ENCODE results near the gene TRIM17. TPM values are rescaled to one million over a fixed set of nuclear protein-coding genes. Genes with fewer than 3 reads are reported as not detected.

Gene TRIM17
- total RNA-seq, 2 donors from 2014 or later = 2.0 to 2.2 TPM

DNA sequence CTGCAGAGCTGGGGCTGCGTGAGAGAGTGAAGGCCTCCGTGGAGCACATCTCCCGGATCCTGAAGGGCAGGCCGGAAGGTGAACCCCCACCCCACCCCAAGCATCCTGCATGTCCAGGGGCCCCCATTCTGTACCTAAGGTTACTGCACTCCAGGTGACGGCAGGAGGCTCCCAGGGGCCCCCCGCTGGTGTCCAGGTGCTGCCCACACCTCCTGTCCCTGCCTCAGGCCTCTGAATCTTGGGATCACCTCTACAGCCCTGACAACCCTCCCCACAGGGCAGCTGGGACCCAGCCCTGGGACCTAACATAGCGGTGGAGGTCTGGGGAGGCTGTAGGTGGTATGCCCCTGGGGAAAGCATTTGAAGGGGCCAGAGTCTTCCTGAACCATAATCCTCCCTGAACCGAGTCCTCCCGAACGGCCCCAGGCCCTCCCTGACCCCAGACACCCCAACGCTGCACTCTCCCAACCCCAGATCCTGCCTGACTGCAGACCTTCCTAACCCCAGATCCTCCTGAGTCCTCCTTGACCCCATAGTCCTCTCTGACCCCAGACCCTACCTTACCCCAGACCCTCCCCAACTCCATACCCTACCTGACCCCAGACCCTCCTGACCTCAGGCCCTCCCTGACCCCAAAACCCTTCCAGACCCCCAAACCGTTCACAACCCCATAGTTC, 43.5 kb downstream of the TRIM17 start:
- no peaks in the 10 kb centered on the region for H3K4me1 Mint-ChIP-seq (ENCODE audit: low read depth in 2 of 2)
- H3K4me3 Mint-ChIP-seq = no peak overlapping the region
- ATAC-seq (no peak), DNase-seq (ENCODE audit: low spot score) (no peak)
- H3K27me3 Mint-ChIP-seq = no peaks in the 10 kb centered on the region
- H3K36me3 Mint-ChIP-seq = no peaks in the 10 kb centered on the region
- H3K27ac Mint-ChIP-seq = no peak overlapping the region
- no peaks in the 10 kb centered on the region for H3K9me3 Mint-ChIP-seq

DNA sequence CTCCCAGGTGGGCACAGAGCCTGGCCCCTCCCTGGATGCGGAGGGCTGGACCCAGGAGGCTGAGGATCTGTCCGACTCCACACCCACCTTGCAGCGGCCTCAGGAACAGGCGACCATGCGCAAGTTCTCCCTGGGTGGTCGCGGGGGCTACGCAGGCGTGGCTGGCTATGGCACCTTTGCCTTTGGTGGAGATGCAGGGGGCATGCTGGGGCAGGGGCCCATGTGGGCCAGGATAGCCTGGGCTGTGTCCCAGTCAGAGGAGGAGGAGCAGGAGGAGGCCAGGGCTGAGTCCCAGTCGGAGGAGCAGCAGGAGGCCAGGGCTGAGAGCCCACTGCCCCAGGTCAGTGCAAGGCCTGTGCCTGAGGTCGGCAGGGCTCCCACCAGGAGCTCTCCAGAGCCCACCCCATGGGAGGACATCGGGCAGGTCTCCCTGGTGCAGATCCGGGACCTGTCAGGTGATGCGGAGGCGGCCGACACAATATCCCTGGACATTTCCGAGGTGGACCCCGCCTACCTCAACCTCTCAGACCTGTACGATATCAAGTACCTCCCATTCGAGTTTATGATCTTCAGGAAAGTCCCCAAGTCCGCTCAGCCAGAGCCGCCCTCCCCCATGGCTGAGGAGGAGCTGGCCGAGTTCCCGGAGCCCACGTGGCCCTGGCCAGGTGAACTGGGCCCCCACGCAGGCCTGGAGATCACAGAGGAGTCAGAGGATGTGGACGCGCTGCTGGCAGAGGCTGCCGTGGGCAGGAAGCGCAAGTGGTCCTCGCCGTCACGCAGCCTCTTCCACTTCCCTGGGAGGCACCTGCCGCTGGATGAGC, 44.3 kb downstream of the TRIM17 start:
- ATAC-seq (no peak), DNase-seq (ENCODE audit: low spot score) (no peak)
- Mint-ChIP-seq H3K27ac (no peak overlapping the region), H3K27me3 (no peaks in the 10 kb centered on the region), H3K36me3 (no peaks in the 10 kb centered on the region), H3K4me3 (no peak overlapping the region), H3K4me1 (ENCODE audit: low read depth in 2 of 2) (no peaks in the 10 kb centered on the region), H3K9me3 (no peaks in the 10 kb centered on the region)

DNA sequence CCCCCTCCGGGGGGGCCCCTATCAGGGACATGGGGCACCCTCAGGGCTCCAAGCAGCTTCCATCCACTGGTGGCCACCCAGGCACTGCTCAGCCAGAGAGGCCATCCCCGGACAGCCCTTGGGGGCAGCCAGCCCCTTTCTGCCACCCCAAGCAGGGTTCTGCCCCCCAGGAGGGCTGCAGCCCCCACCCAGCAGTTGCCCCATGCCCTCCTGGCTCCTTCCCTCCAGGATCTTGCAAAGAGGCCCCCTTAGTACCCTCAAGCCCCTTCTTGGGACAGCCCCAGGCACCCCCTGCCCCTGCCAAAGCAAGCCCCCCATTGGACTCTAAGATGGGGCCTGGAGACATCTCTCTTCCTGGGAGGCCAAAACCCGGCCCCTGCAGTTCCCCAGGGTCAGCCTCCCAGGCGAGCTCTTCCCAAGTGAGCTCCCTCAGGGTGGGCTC, 44.9 kb downstream of the TRIM17 start:
- ATAC-seq = no peak
- no peaks in the 10 kb centered on the region for H3K27me3 Mint-ChIP-seq

DNA sequence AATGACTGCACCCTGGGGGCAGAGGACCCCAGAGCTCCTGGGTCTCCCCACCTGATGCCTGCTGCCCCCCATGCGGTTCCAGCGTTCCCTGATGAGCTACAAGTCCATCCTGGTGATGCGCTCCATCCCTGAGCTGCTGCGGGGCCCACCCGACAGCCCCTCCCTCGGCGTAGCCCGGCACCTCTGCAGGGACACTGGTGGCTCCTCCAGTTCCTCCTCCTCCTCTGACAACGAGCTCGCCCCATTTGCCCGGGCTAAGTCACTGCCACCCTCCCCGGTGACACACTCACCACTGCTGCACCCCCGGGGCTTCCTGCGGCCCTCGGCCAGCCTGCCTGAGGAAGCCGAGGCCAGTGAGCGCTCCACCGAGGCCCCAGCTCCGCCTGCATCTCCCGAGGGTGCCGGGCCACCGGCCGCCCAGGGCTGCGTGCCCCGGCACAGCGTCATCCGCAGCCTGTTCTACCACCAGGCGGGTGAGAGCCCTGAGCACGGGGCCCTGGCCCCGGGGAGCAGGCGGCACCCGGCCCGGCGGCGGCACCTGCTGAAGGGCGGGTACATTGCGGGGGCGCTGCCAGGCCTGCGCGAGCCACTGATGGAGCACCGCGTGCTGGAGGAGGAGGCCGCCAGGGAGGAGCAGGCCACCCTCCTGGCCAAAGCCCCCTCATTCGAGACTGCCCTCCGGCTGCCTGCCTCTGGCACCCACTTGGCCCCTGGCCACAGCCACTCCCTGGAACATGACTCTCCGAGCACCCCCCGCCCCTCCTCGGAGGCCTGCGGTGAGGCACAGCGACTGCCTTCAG, 45.5 kb downstream of the TRIM17 start:
- no peak for DNase-seq (ENCODE audit: low spot score)
- H3K9me3 Mint-ChIP-seq = no peaks in the 10 kb centered on the region
- no peak overlapping the region for H3K4me3 Mint-ChIP-seq
- no peak overlapping the region for H3K27ac Mint-ChIP-seq
- ATAC-seq = no peak
- H3K36me3 Mint-ChIP-seq = no peaks in the 10 kb centered on the region
- H3K4me1 Mint-ChIP-seq (ENCODE audit: low read depth in 2 of 2) = no peaks in the 10 kb centered on the region
- no peaks in the 10 kb centered on the region for H3K27me3 Mint-ChIP-seq

More for the DNA sequence above, 44.9 kb downstream of the TRIM17 start:
- Mint-ChIP-seq H3K27ac (no peak overlapping the region), H3K9me3 (no peaks in the 10 kb centered on the region), H3K4me1 (ENCODE audit: low read depth in 2 of 2) (no peaks in the 10 kb centered on the region), H3K36me3 (no peaks in the 10 kb centered on the region), H3K4me3 (no peak overlapping the region)
- DNase-seq (ENCODE audit: low spot score) = no peak

DNA sequence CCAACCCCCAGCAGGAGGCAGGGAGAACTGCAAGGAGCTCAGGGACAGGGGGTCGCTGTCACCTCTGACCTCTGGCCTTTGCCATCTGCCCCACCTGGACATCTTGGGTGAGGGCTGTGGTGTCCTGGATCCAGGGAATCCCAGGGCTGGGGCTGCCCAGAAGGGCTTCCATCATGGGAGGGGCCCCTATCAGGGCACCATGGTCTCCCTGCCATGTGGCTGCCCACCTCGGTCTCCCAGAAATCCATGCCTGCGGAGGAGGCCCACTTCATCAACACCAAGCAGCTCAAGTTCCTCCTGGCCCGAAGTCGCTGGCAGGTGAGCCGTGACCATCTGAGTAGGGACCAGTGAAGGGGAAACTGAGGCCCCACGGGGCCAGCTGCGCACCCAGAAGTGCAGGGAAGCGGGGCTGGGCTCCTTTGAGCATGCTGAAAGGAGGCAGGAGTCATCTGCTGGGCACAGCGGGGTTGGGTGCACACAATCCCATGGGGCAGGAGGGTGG, 46.2 kb downstream of the TRIM17 start:
- no peaks in the 10 kb centered on the region for H3K36me3 Mint-ChIP-seq
- no peak overlapping the region for H3K4me3 Mint-ChIP-seq
- DNase-seq (ENCODE audit: low spot score) = no peak
- H3K4me1 Mint-ChIP-seq (ENCODE audit: low read depth in 2 of 2) = no peaks in the 10 kb centered on the region
- no peak overlapping the region for H3K27ac Mint-ChIP-seq
- H3K27me3 Mint-ChIP-seq = no peaks in the 10 kb centered on the region
- H3K9me3 Mint-ChIP-seq = no peaks in the 10 kb centered on the region
- ATAC-seq = no peak

DNA sequence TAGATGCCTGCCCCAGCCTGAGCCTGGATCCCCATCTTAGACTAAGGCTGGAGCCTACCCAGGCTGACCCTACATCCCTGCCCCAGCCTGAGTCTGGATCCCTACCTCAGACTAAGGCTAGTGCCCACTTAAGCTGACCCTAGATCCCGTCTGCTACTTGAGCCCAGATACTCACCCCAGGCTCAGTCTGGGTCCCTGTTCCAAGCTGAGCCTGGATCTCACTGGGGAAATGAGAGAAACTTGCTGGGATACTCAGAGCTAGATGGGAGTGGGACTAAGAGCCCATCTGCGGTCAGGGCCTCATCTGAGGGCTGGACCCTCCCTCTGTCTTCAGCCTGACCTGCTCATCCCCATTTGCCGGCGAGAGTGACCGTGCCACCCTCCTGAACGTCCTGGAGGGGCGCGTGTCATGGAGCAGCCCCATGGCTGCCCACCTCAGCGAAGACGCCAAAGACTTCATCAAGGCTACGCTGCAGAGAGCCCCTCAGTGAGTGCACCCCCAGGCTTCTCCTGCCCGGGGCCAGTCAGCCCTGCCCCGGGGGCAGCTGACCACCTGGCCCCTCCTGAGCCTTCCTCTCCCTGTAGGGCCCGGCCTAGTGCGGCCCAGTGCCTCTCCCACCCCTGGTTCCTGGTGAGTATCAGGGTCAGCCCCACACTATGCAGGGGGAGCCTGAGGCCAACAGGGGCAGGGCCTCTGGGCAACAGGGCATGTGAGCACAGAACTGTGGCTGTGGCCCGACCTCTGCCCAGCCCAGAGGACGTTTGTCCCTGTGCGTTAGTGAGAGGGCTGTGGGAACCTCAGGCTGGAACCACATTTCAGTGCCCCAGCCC, 46.8 kb downstream of the TRIM17 start:
- ATAC-seq = no peak
- no peaks in the 10 kb centered on the region for H3K27me3 Mint-ChIP-seq
- no peak overlapping the region for H3K27ac Mint-ChIP-seq
- H3K9me3 Mint-ChIP-seq = no peaks in the 10 kb centered on the region
- H3K36me3 Mint-ChIP-seq = no peaks in the 10 kb centered on the region
- no peak for DNase-seq (ENCODE audit: low spot score)
- H3K4me3 Mint-ChIP-seq = no peak overlapping the region
- no peaks in the 10 kb centered on the region for H3K4me1 Mint-ChIP-seq (ENCODE audit: low read depth in 2 of 2)

DNA sequence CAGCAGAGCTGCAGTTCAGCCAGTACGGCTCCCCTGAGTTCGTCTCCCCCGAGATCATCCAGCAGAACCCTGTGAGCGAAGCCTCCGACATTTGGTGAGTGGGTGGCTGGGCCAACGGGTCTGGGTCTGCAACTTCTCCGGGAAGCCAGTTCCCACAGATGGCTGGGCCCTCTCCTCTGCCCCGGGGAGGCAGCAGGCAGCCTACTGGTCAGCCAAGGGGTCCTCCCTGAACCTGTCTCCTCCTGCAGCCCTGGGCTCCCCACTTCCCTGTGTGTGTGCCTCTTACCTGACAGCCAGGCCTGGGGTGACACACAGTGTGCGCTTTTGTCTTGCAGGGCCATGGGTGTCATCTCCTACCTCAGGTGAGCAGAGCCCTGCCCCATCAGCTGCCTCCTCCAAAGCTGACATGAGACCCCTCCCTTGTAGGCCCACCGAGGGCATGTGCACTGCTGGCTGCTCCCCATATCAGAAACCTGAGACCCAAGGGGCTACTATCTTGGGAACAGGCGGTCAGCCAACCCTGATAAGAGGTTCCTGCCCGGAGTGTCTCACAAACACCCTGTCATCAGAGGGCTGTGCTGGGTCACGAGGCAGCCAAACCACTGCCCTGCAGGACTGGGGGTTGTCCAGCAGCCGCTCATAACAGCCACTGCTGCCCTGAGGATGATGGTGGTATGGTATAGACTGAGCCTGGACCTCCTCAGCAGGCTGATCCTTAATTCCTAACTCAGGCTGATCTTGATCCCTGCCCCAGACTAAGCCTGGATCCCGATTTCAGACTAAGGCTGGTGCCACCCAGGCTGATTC, 47.7 kb downstream of the TRIM17 start:
- Mint-ChIP-seq H3K27ac (no peak overlapping the region), H3K36me3 (no peaks in the 10 kb centered on the region), H3K27me3 (no peaks in the 10 kb centered on the region), H3K4me3 (no peak overlapping the region), H3K9me3 (no peaks in the 10 kb centered on the region), H3K4me1 (ENCODE audit: low read depth in 2 of 2) (no peaks in the 10 kb centered on the region)
- no peak for ATAC-seq
- DNase-seq (ENCODE audit: low spot score) = no peak

DNA sequence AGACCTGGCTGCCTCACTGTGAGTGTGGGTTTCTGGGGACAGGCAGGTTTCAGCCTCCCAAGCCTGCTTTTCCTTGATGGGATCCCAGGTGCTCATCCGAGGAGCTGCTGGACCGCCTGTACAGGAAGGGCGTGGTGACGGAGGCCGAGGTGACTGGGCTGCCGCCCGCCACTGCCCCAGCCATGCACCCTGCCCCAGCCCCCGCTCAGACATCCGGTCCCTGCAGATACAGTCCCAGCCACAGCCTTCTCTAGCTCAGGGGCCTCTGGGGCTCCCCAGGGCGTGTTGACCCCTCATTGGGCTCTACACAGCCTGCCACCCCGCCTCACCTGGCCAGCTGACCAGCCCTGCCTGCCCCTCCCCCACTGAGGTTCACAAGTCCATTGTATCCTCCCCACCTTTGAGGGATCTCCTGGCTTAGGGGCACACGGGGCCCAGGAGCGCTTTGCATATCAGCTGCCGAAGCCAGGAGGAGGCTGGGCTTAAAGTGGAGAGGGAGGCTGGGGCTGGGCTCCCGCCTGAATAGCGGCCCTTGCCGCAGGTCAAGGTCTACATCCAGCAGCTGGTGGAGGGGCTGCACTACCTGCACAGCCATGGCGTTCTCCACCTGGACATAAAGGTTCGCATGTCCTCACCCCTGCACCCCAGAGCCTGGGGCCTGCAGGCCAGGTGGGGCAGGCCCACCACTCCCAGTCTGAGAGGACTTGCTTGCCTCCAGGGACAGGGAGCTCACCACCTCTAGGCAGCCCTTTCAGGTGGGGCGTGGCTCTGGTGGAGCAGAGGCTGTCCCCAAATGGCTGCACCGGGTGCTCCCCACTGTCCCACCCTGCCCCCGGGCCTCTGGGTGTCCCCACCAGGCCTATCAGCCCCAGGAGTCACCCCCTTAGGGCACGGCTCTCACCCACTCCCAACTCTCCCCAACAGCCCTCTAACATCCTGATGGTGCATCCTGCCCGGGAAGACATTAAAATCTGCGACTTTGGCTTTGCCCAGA, 48.6 kb downstream of the TRIM17 start:
- Mint-ChIP-seq H3K27ac (no peak overlapping the region), H3K4me3 (no peak overlapping the region), H3K36me3 (no peaks in the 10 kb centered on the region), H3K27me3 (no peaks in the 10 kb centered on the region), H3K4me1 (ENCODE audit: low read depth in 2 of 2) (no peaks in the 10 kb centered on the region), H3K9me3 (no peaks in the 10 kb centered on the region)
- peak; percentile 16 for DNase-seq (ENCODE audit: low spot score)
- ATAC-seq = no peak

DNA sequence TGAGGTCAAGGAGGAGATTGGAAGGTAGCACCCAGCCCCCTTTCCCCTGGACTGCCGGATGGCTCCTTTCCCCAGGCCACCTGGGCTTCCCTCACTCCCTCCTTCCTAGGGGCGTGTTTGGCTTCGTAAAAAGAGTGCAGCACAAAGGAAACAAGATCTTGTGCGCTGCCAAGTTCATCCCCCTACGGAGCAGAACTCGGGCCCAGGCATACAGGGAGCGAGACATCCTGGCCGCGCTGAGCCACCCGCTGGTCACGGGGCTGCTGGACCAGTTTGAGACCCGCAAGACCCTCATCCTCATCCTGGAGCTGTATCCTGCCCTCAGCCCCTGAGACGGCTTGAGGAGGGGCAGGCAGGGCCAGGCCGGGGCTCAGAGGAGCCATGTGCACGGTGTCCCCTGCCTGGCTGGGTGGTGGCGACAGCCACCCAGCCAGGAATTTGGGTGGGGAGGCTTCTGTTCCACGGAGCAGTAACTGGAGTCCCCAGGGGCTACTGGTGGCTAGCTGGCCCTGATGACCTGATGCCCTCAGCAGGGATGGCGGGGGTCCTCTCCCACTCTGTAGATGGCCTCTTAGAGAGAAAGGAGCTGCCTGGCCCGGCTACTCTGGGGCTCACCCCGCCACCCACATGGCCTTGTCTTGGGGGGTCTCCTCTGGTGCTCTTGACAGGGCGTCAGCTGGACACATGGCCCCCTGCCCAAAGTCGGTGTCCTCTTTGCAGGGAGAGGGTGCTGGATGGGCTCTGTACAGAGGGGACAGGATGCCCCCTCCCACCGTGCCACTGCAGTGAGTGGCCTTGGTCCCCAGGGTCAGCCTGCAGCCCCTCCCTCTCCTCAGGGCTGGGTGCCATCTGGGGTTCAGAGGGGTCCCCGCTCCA, 49.6 kb downstream of the TRIM17 start:
- ATAC-seq (no peak), DNase-seq (ENCODE audit: low spot score) (no peak)
- Mint-ChIP-seq H3K4me3 (no peak overlapping the region), H3K27me3 (no peaks in the 10 kb centered on the region), H3K4me1 (ENCODE audit: low read depth in 2 of 2) (no peaks in the 10 kb centered on the region), H3K36me3 (no peaks in the 10 kb centered on the region), H3K27ac (no peak overlapping the region), H3K9me3 (no peaks in the 10 kb centered on the region)

DNA sequence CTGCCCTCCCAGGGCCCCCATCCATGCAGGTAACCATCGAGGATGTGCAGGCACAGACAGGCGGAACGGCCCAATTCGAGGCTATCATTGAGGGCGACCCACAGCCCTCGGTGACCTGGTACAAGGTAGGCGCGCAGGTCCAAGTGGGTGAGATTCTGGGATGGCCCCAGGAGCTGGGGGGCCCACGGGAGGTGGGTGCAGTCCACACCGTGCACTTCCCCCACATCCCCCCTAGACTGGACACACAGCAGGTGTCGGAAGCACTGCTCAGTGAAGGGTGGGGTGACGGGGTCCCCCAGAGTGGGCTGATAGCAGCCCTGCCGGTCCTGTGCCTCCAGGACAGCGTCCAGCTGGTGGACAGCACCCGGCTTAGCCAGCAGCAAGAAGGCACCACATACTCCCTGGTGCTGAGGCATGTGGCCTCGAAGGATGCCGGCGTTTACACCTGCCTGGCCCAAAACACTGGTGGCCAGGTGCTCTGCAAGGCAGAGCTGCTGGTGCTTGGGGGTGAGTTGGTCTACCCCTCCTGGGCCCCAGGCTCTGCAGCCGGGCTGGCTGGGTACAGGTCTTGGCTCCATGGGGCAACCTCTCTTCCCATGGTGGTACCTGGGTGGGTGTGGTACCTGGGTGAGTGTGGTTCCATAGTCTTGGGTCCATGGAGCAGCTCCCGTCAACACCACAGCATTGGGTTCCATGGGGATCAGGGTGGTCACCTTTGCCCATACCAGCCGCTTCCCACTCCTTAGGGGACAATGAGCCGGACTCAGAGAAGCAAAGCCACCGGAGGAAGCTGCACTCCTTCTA, 50.4 kb downstream of the TRIM17 start:
- DNase-seq (ENCODE audit: low spot score) (no peak), ATAC-seq (no peak)
- no peaks in the 10 kb centered on the region for H3K36me3 Mint-ChIP-seq
- H3K4me3 Mint-ChIP-seq = no peak overlapping the region
- no peak overlapping the region for H3K27ac Mint-ChIP-seq
- H3K4me1 Mint-ChIP-seq (ENCODE audit: low read depth in 2 of 2) = no peaks in the 10 kb centered on the region
- no peaks in the 10 kb centered on the region for H3K27me3 Mint-ChIP-seq
- no peaks in the 10 kb centered on the region for H3K9me3 Mint-ChIP-seq

All from natural killer cell treated with Interleukin-12 subunit alpha and Interleukin-12 subunit beta and Interleukin-15 and Interleukin-18, amount 100 ng/mL, for 72 hours (primary cell).